ENCODE measurements around the gene KCNQ5.

The KCNQ5 gene

GRCh38 chr6:72748759-72749158 lies 126.9 kb downstream of the KCNQ5 start:
- peak; percentile 61 for DNase-seq

- no peak for DNase-seq
Measured at GRCh38 chr6:72755752-72756151, 133.9 kb downstream of the KCNQ5 start.

- DNase-seq = no peak
Measured at GRCh38 chr6:72757048-72757447, 135.2 kb downstream of the KCNQ5 start.

GRCh38 chr6:72757926-72758325 lies 136.1 kb downstream of the KCNQ5 start:
- no peak for DNase-seq

GRCh38 chr6:72758901-72759300 lies 137.0 kb downstream of the KCNQ5 start:
- DNase-seq = no peak

GRCh38 chr6:72760114-72760793 lies 138.4 kb downstream of the KCNQ5 start:
- DNase-seq = no peak

- DNase-seq = no peak
Measured at GRCh38 chr6:72761761-72762160, 139.9 kb downstream of the KCNQ5 start.

GRCh38 chr6:72769459-72770125 lies 147.7 kb downstream of the KCNQ5 start:
- peak; percentile 15 for DNase-seq

- DNase-seq = no peak
Measured at GRCh38 chr6:72770959-72771358, 149.1 kb downstream of the KCNQ5 start.

- no peak for DNase-seq
Measured at GRCh38 chr6:72776456-72776855, 154.6 kb downstream of the KCNQ5 start.

GRCh38 chr6:72781624-72782023 lies 159.8 kb downstream of the KCNQ5 start:
- no peak for DNase-seq

- DNase-seq = peak; percentile 4
Measured at GRCh38 chr6:72783035-72783434, 161.2 kb downstream of the KCNQ5 start.

- DNase-seq = no peak
Measured at GRCh38 chr6:72783666-72784065, 161.8 kb downstream of the KCNQ5 start.

GRCh38 chr6:72784071-72784470 lies 162.2 kb downstream of the KCNQ5 start:
- no peak for DNase-seq

GRCh38 chr6:72784581-72784980 lies 162.7 kb downstream of the KCNQ5 start:
- no peak for DNase-seq

- no peak for DNase-seq
Measured at GRCh38 chr6:72787391-72788031, 165.6 kb downstream of the KCNQ5 start.

GRCh38 chr6:72788188-72788587 lies 166.3 kb downstream of the KCNQ5 start:
- no peak for DNase-seq

GRCh38 chr6:72789145-72789544 lies 167.3 kb downstream of the KCNQ5 start:
- no peak for DNase-seq

GRCh38 chr6:72792692-72793091 lies 170.8 kb downstream of the KCNQ5 start:
- DNase-seq = no peak

- DNase-seq = no peak
Measured at GRCh38 chr6:72793641-72794395, 172.0 kb downstream of the KCNQ5 start.

- DNase-seq = no peak
Measured at GRCh38 chr6:72798196-72798595, 176.3 kb downstream of the KCNQ5 start.

GRCh38 chr6:72809746-72810379 lies 188.0 kb downstream of the KCNQ5 start:
- no peak for DNase-seq
